GM23338 (cell line): ENCODE results near the gene AP4S1. TPM values are rescaled to one million over a fixed set of nuclear protein-coding genes. Genes with fewer than 3 reads are reported as not detected.

ENCODE experiments used
- ATAC-seq: fragments of 200-7000 bp; cut with Tn5 transposase; 3 replicates; pipeline ENCODE4 v1.9.1; 2020
- DNase-seq: peaks from one replicate; pipeline ENCODE4 v3.0.0-alpha.2; 2015; ENCODE audit warnings: low spot score
- H2AFZ ChIP-seq: fragments of 200-600 bp; sonication (generic); 2 replicates; pipeline ENCODE4 v1.8.0; 2016; ENCODE audit warnings: antibody characterized with exemption, mild to moderate bottlenecking, moderate library complexity
- H3F3A ChIP-seq: fragments of 200-600 bp; sonication (generic); replicated peaks from 2 replicates; pipeline ENCODE4 v1.8.0; 2017; ENCODE audit warnings: antibody characterized with exemption, mixed run types, low read depth
- H3K27ac ChIP-seq: fragments of 200-600 bp; sonication (generic); 2 replicates; pipeline ENCODE4 v1.6.1; 2016; ENCODE audit warnings: low read depth
- H3K27me3 ChIP-seq: fragments of 200-600 bp; sonication (generic); 2 replicates; pipeline ENCODE4 v1.8.0; 2016; ENCODE audit warnings: mild to moderate bottlenecking, mixed run types, moderate library complexity; ENCODE audit not compliant: insufficient read depth
- H3K36me3 ChIP-seq: fragments of 200-600 bp; sonication (generic); 2 replicates; pipeline ENCODE4 v1.8.0; 2016; ENCODE audit warnings: mild to moderate bottlenecking; ENCODE audit not compliant: insufficient read depth
- H3K4me1 ChIP-seq: fragments of 200-600 bp; sonication (generic); 2 replicates; pipeline ENCODE4 v1.8.0; 2016; ENCODE audit warnings: mild to moderate bottlenecking, moderate library complexity; ENCODE audit not compliant: insufficient read depth
- H3K4me2 ChIP-seq: fragments of 200-600 bp; sonication (generic); 2 replicates; pipeline ENCODE4 v1.7.1; 2017; ENCODE audit warnings: mixed run types
- H3K4me3 ChIP-seq: fragments of 200-600 bp; sonication (generic); 2 replicates; pipeline ENCODE4 v1.6.1; 2016; ENCODE audit warnings: mixed run types
- H3K79me2 ChIP-seq: fragments of 200-600 bp; sonication (generic); replicated peaks from 2 replicates; pipeline ENCODE4 v1.8.0; 2017; ENCODE audit warnings: mild to moderate bottlenecking; ENCODE audit not compliant: insufficient read depth
- H3K9me2 ChIP-seq: fragments of 200-600 bp; sonication (generic); 2 replicates; pipeline ENCODE4 v1.8.0; 2017; ENCODE audit not compliant: insufficient read depth
- H4K20me1 ChIP-seq: fragments of 200-600 bp; sonication (generic); replicated peaks from 2 replicates; pipeline ENCODE4 v1.8.0; 2017; ENCODE audit warnings: mild to moderate bottlenecking; ENCODE audit not compliant: insufficient read depth
- H3K27ac Mint-ChIP-seq: 2 replicates; pipeline ENCODE4 v1.8.0; 2020; ENCODE audit warnings: inconsistent platforms, mild to moderate bottlenecking, moderate library complexity, mixed read lengths
- H3K27me3 Mint-ChIP-seq: 3 replicates; pipeline ENCODE4 v1.8.0; 2022; ENCODE audit warnings: low read depth, mild to moderate bottlenecking, moderate library complexity, mixed read lengths, inconsistent platforms; ENCODE audit not compliant: insufficient read depth, poor library complexity
- H3K36me3 Mint-ChIP-seq: 3 replicates; pipeline ENCODE4 v1.8.0; 2021; ENCODE audit warnings: low read depth, mild to moderate bottlenecking, inconsistent platforms, moderate library complexity, mixed read lengths
- H3K4me1 Mint-ChIP-seq: 3 replicates; pipeline ENCODE4 v1.8.0; 2020; ENCODE audit warnings: mild to moderate bottlenecking, inconsistent platforms, mixed read lengths
- H3K4me3 Mint-ChIP-seq: 3 replicates; pipeline ENCODE4 v1.8.0; 2021; ENCODE audit warnings: moderate library complexity, mild to moderate bottlenecking, inconsistent platforms, mixed read lengths
- H3K9me3 Mint-ChIP-seq: 3 replicates; pipeline ENCODE4 v1.8.0; 2020; ENCODE audit warnings: moderate library complexity, mild to moderate bottlenecking, inconsistent platforms, mixed read lengths
- CREB1 ChIP-seq: fragments of 250-450 bp; sonication (Bioruptor Pico); IDR thresholded peaks from 2 replicates; pipeline ENCODE4 v1.5.0; 2020; ENCODE audit warnings: low read depth, mild to moderate bottlenecking, moderate library complexity
- CTCF ChIP-seq, 2 experiments: fragments of 200-600 bp in 1 of 2; sonication (generic) in 1 of 2; conservative IDR thresholded peaks; 2 replicates each; pipeline versions ENCODE4 v1.5.1 to v1.6.1; 2016 to 2017; ENCODE audit warnings: antibody characterized with exemption in 2 of 2, low read depth in 2 of 2, mild to moderate bottlenecking in 2 of 2, moderate library complexity in 1 of 2
- ETS1 ChIP-seq: IDR thresholded peaks from 2 replicates; pipeline ENCODE4 v1.6.1; 2016; ENCODE audit warnings: antibody characterized with exemption
- EZH2 ChIP-seq: fragments of 200-600 bp; sonication (generic); IDR thresholded peaks from one replicate; pipeline ENCODE4 v1.8.0; 2017; ENCODE audit warnings: antibody characterized with exemption, mild to moderate bottlenecking, low read depth; ENCODE audit not compliant: unreplicated experiment
- EZH2phosphoT487 ChIP-seq: fragments of 200-600 bp; sonication (generic); IDR thresholded peaks from one replicate; pipeline ENCODE4 v1.8.1; 2018; ENCODE audit warnings: antibody characterized with exemption; ENCODE audit not compliant: unreplicated experiment
- JUNB ChIP-seq: IDR thresholded peaks from one replicate; pipeline ENCODE4 v1.6.1; 2016; ENCODE audit warnings: antibody characterized with exemption; ENCODE audit not compliant: unreplicated experiment
- NANOG ChIP-seq: IDR thresholded peaks from 2 replicates; pipeline ENCODE4 v1.6.1; 2016; ENCODE audit warnings: antibody characterized with exemption, borderline replicate concordance
- POLR2AphosphoS5 ChIP-seq: IDR thresholded peaks from 2 replicates; pipeline ENCODE4 v1.6.1; 2016; ENCODE audit warnings: antibody characterized with exemption, low read depth
- REST ChIP-seq: IDR thresholded peaks from one replicate; pipeline ENCODE4 v1.6.1; 2018; ENCODE audit warnings: antibody characterized with exemption; ENCODE audit not compliant: unreplicated experiment
- STAT1 ChIP-seq: IDR thresholded peaks from one replicate; pipeline ENCODE4 v1.6.1; 2016; ENCODE audit warnings: antibody characterized with exemption; ENCODE audit not compliant: unreplicated experiment
- ZNF114 ChIP-seq: fragments of 250-450 bp; sonication (Bioruptor Pico); IDR thresholded peaks from 2 replicates; pipeline ENCODE4 v1.5.0; 2020; ENCODE audit warnings: mild to moderate bottlenecking, moderate library complexity
- ZNF331 ChIP-seq: fragments of 250-450 bp; sonication (Bioruptor Pico); IDR thresholded peaks from 2 replicates; pipeline ENCODE4 v1.5.0; 2020; ENCODE audit warnings: low read depth, mild to moderate bottlenecking, moderate library complexity
- ZNF462 ChIP-seq: fragments of 250-450 bp; sonication (Bioruptor Pico); IDR thresholded peaks from 2 replicates; pipeline ENCODE4 v1.5.0; 2020; ENCODE audit warnings: mild to moderate bottlenecking, moderate library complexity
- polyA plus RNA-seq: library from polyadenylated mRNA; unstranded; fragments of >200 nt; fragmentation: Nextera tagmentation; extraction: Ambion mirVana; gene quantifications from 2 replicates; pipeline ENCODE4 v1.2.1, GENCODE V29; 2016
- total RNA-seq: library from RNA; depleted of rRNA; stranded (reverse); fragments of >200 nt; shearing (Covaris generic); gene quantifications from 2 replicates; pipeline ENCODE4 v1.2.3, GENCODE V29; 2014

Gene AP4S1
- total and polyA plus RNA-seq, 2 experiments from 2014 or later = 13.4 to 15.7 TPM

- no peak for DNase-seq
- Mint-ChIP-seq H3K4me3 (no peak overlapping the region), H3K27ac (no peak overlapping the region), H3K36me3 (no peaks in the 10 kb centered on the region; the same call in 2 of the 3 replicates), H3K4me1 (peaks cover 19% of the 10 kb centered on the region), H3K27me3 (peaks cover 2% of the 10 kb centered on the region), H3K9me3 (no peaks in the 10 kb centered on the region)
- Histone ChIP-seq H4K20me1 (no peaks in the 10 kb centered on the region), H3K36me3 (no peaks in the 10 kb centered on the region), H3K27me3 (no peaks in the 10 kb centered on the region), H2AFZ (no peak overlapping the region), H3K27ac (no peak overlapping the region), H3K4me1 (peaks cover 11% of the 10 kb centered on the region; the same call in 1 of the 2 replicates), H3K9me2 (no peaks in the 10 kb centered on the region), H3K79me2 (no peaks in the 10 kb centered on the region; the same call in 1 of the 2 replicates), H3K4me2 (no peak overlapping the region), H3F3A (no peaks in the 10 kb centered on the region), H3K4me3 (no peak overlapping the region)
- TF ChIP-seq ZNF462 (CRISPR knock-in tag) (no peak), EZH2phosphoT487 (no peak), REST (no peak), JUNB (no peak), POLR2AphosphoS5 (no peak), ZNF114 (CRISPR knock-in tag) (no peak), CREB1 (CRISPR knock-in tag) (no peak), EZH2 (no peak), ZNF331 (CRISPR knock-in tag) (no peak), STAT1 (no peak), CTCF (conservative IDR thresholded peaks at IDR 0.05; ENCODE audit: low read depth in 2 of 2) (no peak), ETS1 (no peak), NANOG (no peak)
- no peak for ATAC-seq
Measured at GRCh38 chr14:31037709-31038221, 12.3 kb downstream of the AP4S1 start.
